Suprapubic skin (tissue), 3 donors: ENCODE measurements around the gene DRAM1.
"Not testable (repeated sequence)": the region's sequence is repeated elsewhere in the genome, so short reads cannot be mapped to it uniquely, and the experiment has no call there.

ENCODE experiments used
- EP300 ChIP-seq: sonication (generic); formaldehyde crosslinking; IDR thresholded peaks from one replicate; pipeline ENCODE4 v1.6.1; 2017; ENCODE audit warnings: antibody characterized with exemption
- TF ChIP-seq, protein P1 (sequence below), 2 donors: fragments of 200-600 bp in 1 of 2; fragments of 450-650 bp in 1 of 2; sonication (generic) in 1 of 2; IDR thresholded peaks; one replicate each; pipeline ENCODE4 v1.5.1; 2016 to 2019; ENCODE audit warnings: antibody characterized with exemption in 2 of 2, mild to moderate bottlenecking in 1 of 2, moderate library complexity in 1 of 2

DNA sequence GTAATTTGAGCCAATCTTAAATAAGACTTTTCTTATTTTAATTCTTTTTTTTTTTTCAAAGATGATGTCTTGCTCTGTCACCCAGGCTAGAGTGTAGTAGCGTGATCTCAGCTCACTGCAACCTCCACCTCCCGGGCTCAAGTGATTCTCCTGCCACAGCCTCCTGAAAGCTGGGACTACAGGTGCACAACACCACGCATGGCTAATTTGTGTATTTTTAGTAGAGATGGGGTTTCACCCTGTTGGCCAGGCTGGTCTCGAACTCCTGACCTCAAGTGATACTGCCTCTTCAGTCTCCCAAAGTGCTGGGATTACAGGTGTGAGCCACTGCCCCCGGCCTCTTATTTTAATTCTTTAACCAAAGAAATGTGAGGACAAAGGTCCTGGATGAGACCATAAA, 20.8 kb upstream of the DRAM1 start:
- TF ChIP-seq, protein P1, sequence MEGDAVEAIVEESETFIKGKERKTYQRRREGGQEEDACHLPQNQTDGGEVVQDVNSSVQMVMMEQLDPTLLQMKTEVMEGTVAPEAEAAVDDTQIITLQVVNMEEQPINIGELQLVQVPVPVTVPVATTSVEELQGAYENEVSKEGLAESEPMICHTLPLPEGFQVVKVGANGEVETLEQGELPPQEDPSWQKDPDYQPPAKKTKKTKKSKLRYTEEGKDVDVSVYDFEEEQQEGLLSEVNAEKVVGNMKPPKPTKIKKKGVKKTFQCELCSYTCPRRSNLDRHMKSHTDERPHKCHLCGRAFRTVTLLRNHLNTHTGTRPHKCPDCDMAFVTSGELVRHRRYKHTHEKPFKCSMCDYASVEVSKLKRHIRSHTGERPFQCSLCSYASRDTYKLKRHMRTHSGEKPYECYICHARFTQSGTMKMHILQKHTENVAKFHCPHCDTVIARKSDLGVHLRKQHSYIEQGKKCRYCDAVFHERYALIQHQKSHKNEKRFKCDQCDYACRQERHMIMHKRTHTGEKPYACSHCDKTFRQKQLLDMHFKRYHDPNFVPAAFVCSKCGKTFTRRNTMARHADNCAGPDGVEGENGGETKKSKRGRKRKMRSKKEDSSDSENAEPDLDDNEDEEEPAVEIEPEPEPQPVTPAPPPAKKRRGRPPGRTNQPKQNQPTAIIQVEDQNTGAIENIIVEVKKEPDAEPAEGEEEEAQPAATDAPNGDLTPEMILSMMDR (IDR thresholded peaks at IDR 0.05), result not testable (repeated sequence)
- not testable (repeated sequence) for TF ChIP-seq EP300
